ENCODE results near the gene AAMP.

AAMP gene

GRCh38 chr2:218249691-218250090, 20.2 kb downstream of the AAMP start:
- TF ChIP-seq SIN3A (IDR thresholded peaks at IDR 0.05; ENCODE audit: borderline replicate concordance, insufficient read depth, low read length) (no peak), POLR2AphosphoS5 (IDR thresholded peaks at IDR 0.05; ENCODE audit: low read depth, low read length) (no peak), TAF1 (IDR thresholded peaks at IDR 0.05; ENCODE audit: borderline replicate concordance, insufficient read depth, low read length) (no peak), REST (IDR thresholded peaks at IDR 0.05; ENCODE audit: insufficient read depth in 1 of 2, low read depth in 2 of 2, low read length in 2 of 2) (no peak)

GRCh38 chr2:218245214-218245613, 24.7 kb downstream of the AAMP start:
- TF ChIP-seq REST (IDR thresholded peaks at IDR 0.05; ENCODE audit: insufficient read depth in 1 of 2, low read depth in 2 of 2, low read length in 2 of 2) (no peak), TAF1 (IDR thresholded peaks at IDR 0.05; ENCODE audit: borderline replicate concordance, insufficient read depth, low read length) (no peak), POLR2AphosphoS5 (IDR thresholded peaks at IDR 0.05; ENCODE audit: low read depth, low read length) (no peak), FOXP2 (optimal IDR thresholded peaks at IDR 0.05; ENCODE audit: borderline replicate concordance, extremely low read depth, extremely low read length, insufficient read depth) (no peak), SIN3A (IDR thresholded peaks at IDR 0.05; ENCODE audit: borderline replicate concordance, insufficient read depth, low read length) (no peak)

GRCh38 chr2:218244665-218245064, 25.3 kb downstream of the AAMP start:
- TF ChIP-seq TAF1 (IDR thresholded peaks at IDR 0.05; ENCODE audit: borderline replicate concordance, insufficient read depth, low read length): no peak
- TF ChIP-seq REST (IDR thresholded peaks at IDR 0.05; ENCODE audit: insufficient read depth in 1 of 2, low read depth in 2 of 2, low read length in 2 of 2): no peak
- no peak for TF ChIP-seq SIN3A (IDR thresholded peaks at IDR 0.05; ENCODE audit: borderline replicate concordance, insufficient read depth, low read length)
- no peak for TF ChIP-seq FOXP2 (optimal IDR thresholded peaks at IDR 0.05; ENCODE audit: borderline replicate concordance, extremely low read depth, extremely low read length, insufficient read depth)
- no peak for TF ChIP-seq POLR2AphosphoS5 (IDR thresholded peaks at IDR 0.05; ENCODE audit: low read depth, low read length)

- TF ChIP-seq POLR2AphosphoS5 (IDR thresholded peaks at IDR 0.05; ENCODE audit: low read depth, low read length) (no peak), SIN3A (IDR thresholded peaks at IDR 0.05; ENCODE audit: borderline replicate concordance, insufficient read depth, low read length) (no peak), FOXP2 (optimal IDR thresholded peaks at IDR 0.05; ENCODE audit: borderline replicate concordance, extremely low read depth, extremely low read length, insufficient read depth) (no peak), TAF1 (IDR thresholded peaks at IDR 0.05; ENCODE audit: borderline replicate concordance, insufficient read depth, low read length) (no peak), REST (IDR thresholded peaks at IDR 0.05; ENCODE audit: insufficient read depth in 1 of 2, low read depth in 2 of 2, low read length in 2 of 2) (no peak)
Observed at GRCh38 chr2:218244204-218244603, 25.7 kb downstream of the AAMP start.

- TF ChIP-seq POLR2AphosphoS5 (IDR thresholded peaks at IDR 0.05; ENCODE audit: low read depth, low read length): no peak
- TF ChIP-seq TAF1 (IDR thresholded peaks at IDR 0.05; ENCODE audit: borderline replicate concordance, insufficient read depth, low read length): no peak
- TF ChIP-seq FOXP2 (optimal IDR thresholded peaks at IDR 0.05; ENCODE audit: borderline replicate concordance, extremely low read depth, extremely low read length, insufficient read depth): no peak
- no peak for TF ChIP-seq SIN3A (IDR thresholded peaks at IDR 0.05; ENCODE audit: borderline replicate concordance, insufficient read depth, low read length)
- TF ChIP-seq REST (IDR thresholded peaks at IDR 0.05; ENCODE audit: insufficient read depth in 1 of 2, low read depth in 2 of 2, low read length in 2 of 2): no peak
Observed at GRCh38 chr2:218238887-218239286, 31.1 kb downstream of the AAMP start.

Data from PFSK-1 (cell line).